Skeletal muscle tissue (tissue), 4 donors: ENCODE measurements around the gene NKX2-3. TPM values are rescaled to one million over a fixed set of nuclear protein-coding genes. Genes with fewer than 3 reads are reported as not detected.

ENCODE experiments used
- H3K27ac ChIP-seq: one replicate; pipeline ENCODE4 v1.7.0; 2013; ENCODE audit warnings: mild to moderate bottlenecking, low read depth, low read length, inconsistent platforms
- H3K27me3 ChIP-seq, 3 donors: one replicate each; pipeline ENCODE4 v1.7.0; 2013; ENCODE audit warnings: low read length in 3 of 3; ENCODE audit not compliant: control insufficient read depth in 3 of 3, insufficient read depth in 3 of 3
- H3K36me3 ChIP-seq, 3 donors: one replicate each; pipeline ENCODE4 v1.7.0; 2013; ENCODE audit warnings: low read length in 3 of 3; ENCODE audit not compliant: control insufficient read depth in 3 of 3, insufficient read depth in 3 of 3
- H3K4me1 ChIP-seq, 3 donors: one replicate each; pipeline ENCODE4 v1.7.0; 2013; ENCODE audit warnings: low read length in 3 of 3, mild to moderate bottlenecking in 3 of 3; ENCODE audit not compliant: control insufficient read depth in 3 of 3, insufficient read depth in 3 of 3
- H3K4me3 ChIP-seq, 3 donors: one replicate each; pipeline ENCODE4 v1.7.0; 2013; ENCODE audit warnings: low read length in 3 of 3
- H3K9ac ChIP-seq, 3 donors: one replicate each; pipeline ENCODE4 v1.7.0; 2013; ENCODE audit warnings: low read length in 3 of 3, mild to moderate bottlenecking in 3 of 3, moderate library complexity in 2 of 3, low read depth in 1 of 3
- H3K9me3 ChIP-seq, 3 donors: one replicate each; pipeline ENCODE4 v1.7.0; 2013; ENCODE audit warnings: low read length in 3 of 3; ENCODE audit not compliant: control insufficient read depth in 3 of 3
- total RNA-seq: library from RNA; depleted of rRNA; stranded (reverse); fragments of >200 nt; gene quantifications from one replicate; pipeline ENCODE4 v1.2.3, GENCODE V29; 2014
- donor health status: Osteomylitis.

The NKX2-3 gene
- total RNA-seq, 1 donor from 2014 or later = 1.0 TPM

DNA sequence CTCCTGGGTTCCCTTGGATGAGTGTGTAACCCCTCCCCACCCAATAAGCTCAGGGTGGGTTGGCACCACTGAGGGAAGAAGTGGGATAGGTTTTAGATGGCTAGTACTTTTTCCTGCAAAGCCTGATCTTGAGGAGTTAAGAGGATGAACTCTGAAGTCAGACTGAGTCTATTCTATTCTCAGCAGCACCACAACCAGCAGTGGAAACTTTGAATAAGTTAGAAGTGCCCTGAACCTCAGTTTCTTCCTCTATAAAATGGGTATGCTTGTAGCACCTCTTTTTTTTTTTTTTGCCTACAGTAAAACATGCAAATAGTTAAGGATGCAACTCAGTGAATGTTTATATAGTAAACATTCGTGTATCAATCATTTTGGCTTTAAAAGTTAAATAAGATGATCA, 7.1 kb downstream of the NKX2-3 start:
- peaks cover 83 to 91% (median 88%) of the 10 kb centered on the region in 3 donors for H3K27me3 ChIP-seq
- no peak overlapping the region for H3K27ac ChIP-seq
- H3K4me1 ChIP-seq = peaks cover 17 to 22% (median 18%) of the 10 kb centered on the region in 3 donors
- no peak overlapping the region for H3K4me3 ChIP-seq
- no peak overlapping the region for H3K9ac ChIP-seq
- peaks cover 0 to 3% (median 0%) of the 10 kb centered on the region in 3 donors for H3K9me3 ChIP-seq
- no peaks in the 10 kb centered on the region for H3K36me3 ChIP-seq

DNA sequence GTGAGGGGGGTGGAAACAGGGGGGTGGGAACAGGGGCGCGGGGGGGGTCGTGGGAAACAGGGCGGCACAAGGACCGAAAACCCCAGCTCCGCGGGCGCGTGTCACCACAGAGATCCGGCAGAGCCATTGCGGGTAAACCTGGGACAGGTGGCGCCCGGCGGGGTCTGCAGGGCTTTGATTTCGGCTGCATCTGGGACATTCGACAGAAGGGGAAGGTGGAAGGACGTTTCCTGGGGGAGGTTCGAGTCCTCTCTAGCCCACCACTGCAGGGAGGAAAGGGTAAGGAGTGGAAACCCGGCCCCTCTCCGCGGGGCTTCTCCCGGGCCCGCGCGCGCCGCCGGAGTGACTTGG, 7.5 kb downstream of the NKX2-3 start:
- H3K9ac ChIP-seq = no peak overlapping the region
- peaks cover 14 to 18% (median 14%) of the 10 kb centered on the region in 3 donors for H3K4me1 ChIP-seq
- H3K4me3 ChIP-seq = no peak overlapping the region
- peaks cover 0 to 3% (median 0%) of the 10 kb centered on the region in 3 donors for H3K9me3 ChIP-seq
- no peak overlapping the region for H3K27ac ChIP-seq
- peaks cover 81 to 91% (median 84%) of the 10 kb centered on the region in 3 donors for H3K27me3 ChIP-seq
- no peaks in the 10 kb centered on the region for H3K36me3 ChIP-seq

DNA sequence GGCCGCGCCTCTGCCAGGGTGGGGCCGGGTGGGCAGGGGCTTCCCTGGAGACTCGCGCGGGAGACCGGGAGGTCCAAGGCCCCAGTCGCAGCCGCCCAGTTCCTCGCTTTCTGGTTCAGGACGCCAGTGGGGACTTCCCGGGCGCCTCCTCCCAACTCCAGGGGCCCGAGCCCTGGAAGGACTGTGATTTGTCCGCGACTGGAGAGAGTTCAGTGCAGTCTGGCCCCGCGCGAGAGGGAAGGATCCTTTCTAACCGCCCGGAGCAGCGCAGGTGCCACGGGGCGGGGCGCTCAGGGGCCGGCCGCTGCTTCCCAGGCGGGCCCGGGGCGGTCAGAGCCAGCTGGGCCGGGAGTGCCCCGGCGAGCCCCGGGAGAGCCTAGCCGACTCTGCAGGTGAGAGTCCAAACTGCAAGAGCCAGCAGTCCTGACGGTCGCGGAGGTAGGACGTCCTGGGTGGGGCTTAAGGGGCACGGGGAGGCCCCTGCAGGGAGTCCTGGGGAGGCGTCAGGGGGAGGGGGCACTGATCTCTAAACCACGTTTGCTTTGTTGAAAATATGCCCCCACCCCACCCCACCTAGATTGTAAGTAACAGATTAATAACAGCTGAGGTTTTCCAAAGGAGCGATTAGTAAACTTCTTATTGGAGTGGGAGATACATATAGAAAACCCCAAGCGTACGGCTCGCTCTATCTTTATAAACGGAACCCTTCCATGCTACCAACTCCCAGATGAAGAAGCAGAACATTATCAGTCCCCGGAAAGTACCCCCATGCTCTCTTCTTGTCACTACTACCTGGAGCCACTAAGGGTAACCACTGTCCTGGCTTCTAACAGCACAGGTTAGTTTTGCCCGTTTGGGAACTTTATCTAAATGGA, 8.2 kb downstream of the NKX2-3 start:
- Histone ChIP-seq H3K4me1 (peaks cover 9 to 14% (median 11%) of the 10 kb centered on the region in 3 donors), H3K27me3 (peaks cover 79 to 86% (median 80%) of the 10 kb centered on the region in 3 donors), H3K27ac (no peak overlapping the region), H3K4me3 (no peak overlapping the region), H3K36me3 (no peaks in the 10 kb centered on the region), H3K9ac (no peak overlapping the region), H3K9me3 (peaks cover 0 to 3% (median 0%) of the 10 kb centered on the region in 3 donors)

DNA sequence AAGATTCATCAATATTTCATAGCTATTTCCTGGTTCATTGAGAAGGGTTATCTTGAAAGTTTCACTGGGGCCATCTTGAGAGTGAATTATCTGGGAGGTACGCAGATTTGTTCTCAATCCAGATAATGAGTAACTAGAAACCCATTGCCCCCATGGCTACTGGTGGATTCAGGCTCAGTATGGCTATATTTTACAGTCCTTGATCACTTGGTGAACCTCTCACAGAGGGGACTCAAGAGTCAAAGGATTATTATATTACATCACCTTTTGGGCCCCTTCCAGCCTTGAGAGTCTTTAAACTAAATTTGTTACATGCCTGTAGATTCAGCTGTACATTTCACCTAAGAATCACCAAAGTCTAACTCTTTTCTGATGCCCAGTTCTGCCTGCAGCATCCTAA, 11.6 kb downstream of the NKX2-3 start:
- H3K27me3 ChIP-seq = peaks cover 47 to 70% (median 56%) of the 10 kb centered on the region in 3 donors
- no peaks in the 10 kb centered on the region for H3K36me3 ChIP-seq
- no peak overlapping the region for H3K4me3 ChIP-seq
- H3K27ac ChIP-seq = no peak overlapping the region
- H3K4me1 ChIP-seq = peaks cover 0 to 3% (median 2%) of the 10 kb centered on the region in 3 donors
- peaks cover 0 to 3% (median 0%) of the 10 kb centered on the region in 3 donors for H3K9me3 ChIP-seq
- no peak overlapping the region for H3K9ac ChIP-seq

DNA sequence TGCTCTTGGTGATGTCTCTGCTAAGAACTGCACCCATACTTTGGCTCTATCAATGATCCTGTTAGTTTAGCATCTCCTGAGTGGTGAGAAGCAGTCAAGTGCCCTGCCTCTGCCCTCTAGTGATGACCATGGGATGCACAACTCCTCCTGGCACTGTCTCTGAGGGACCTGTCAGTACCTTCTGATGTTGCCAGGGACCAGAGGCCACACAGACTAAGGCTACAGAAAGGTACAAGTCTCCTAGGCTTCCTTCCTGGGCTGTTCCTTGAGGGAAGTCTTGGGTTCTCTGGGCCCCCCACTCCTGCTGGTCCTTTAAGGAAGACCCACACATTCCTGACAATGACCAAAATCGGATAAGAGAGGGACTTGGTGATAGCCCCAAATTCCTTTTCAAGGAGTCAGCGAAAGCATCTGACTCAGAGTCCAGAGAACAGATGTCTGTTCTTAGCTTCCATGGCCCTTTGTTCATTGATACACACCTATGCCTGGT, 15.3 kb downstream of the NKX2-3 start:
- Histone ChIP-seq H3K27ac (no peak overlapping the region), H3K9me3 (no peaks in the 10 kb centered on the region), H3K9ac (no peak overlapping the region), H3K4me1 (peaks cover 0 to 8% (median 6%) of the 10 kb centered on the region in 3 donors), H3K4me3 (no peak overlapping the region), H3K36me3 (no peaks in the 10 kb centered on the region), H3K27me3 (peaks cover 14 to 39% (median 27%) of the 10 kb centered on the region in 3 donors)

DNA sequence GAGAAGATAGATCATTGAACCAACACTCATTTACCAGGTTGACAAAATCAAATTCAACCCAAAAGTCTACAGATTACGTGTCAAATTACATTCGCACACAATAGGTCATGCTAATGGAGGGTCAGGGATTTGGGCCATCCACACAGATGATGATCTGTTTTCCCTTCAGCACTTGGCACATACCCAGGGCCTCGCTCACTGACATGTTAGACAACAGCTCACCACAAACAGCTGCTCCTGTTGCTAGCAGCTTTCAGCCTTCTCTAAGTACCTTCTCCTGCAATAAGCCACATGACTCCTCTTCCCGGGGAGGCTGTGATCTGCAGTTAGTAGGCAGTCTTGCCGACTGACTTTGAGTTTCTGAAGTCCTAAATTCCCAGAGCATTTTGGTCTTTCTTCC, 18.4 kb downstream of the NKX2-3 start:
- Histone ChIP-seq H3K9ac (peak overlapping the region in 1 of 3 donors; percentile 45), H3K4me1 (peaks cover 0 to 8% (median 6%) of the 10 kb centered on the region in 3 donors), H3K9me3 (no peaks in the 10 kb centered on the region), H3K27me3 (peaks cover 18 to 38% (median 20%) of the 10 kb centered on the region in 3 donors), H3K4me3 (no peak overlapping the region), H3K36me3 (no peaks in the 10 kb centered on the region), H3K27ac (peak overlapping the region; percentile 36)

DNA sequence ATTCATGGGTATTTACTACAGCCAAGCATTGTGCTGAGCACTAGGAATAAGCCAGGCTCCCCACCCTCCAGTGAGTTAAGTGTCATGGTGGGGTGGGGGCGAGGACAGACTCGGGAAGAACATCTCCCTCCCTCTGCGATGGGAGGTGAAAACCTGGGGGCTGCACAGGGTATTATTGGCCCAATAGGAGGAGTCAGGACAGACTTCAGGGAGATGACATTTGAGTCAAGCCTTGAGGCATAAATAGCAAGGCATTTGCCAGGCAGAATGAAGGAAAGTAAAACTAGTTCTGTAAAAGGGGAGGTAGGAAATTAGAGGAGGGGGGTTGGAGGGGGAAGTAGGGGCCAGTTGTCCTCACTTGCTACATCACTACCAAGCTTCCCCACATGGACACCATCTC, 18.9 kb downstream of the NKX2-3 start:
- peaks cover 18 to 37% (median 20%) of the 10 kb centered on the region in 3 donors for H3K27me3 ChIP-seq
- H3K36me3 ChIP-seq = no peaks in the 10 kb centered on the region
- no peaks in the 10 kb centered on the region for H3K9me3 ChIP-seq
- peak overlapping the region; percentile 36 for H3K27ac ChIP-seq
- peaks cover 0 to 8% (median 6%) of the 10 kb centered on the region in 3 donors for H3K4me1 ChIP-seq
- peak overlapping the region in 1 of 3 donors; percentile 19 for H3K4me3 ChIP-seq
- peak overlapping the region in 1 of 3 donors; percentile 45 for H3K9ac ChIP-seq

DNA sequence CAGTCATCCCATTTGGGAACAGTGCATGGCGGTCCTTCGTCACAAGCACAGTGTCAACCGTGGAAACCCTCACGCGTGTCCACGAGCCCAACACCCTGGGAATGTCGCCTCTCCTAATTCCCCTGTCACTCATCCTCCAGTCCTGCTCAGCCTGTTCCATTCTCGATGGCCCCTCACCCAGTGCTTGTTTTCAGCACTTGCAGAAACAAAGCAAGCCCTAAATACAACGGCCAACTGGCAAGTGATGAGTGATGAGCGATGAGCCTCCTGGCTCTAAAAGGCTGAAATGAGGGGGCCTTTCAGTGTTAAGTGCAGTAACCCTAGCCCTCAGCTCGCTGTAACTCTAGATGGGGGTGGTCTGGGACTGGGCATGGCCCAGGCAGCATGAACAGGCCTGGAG, 22.6 kb downstream of the NKX2-3 start:
- no peaks in the 10 kb centered on the region for H3K9me3 ChIP-seq
- peaks cover 0 to 8% (median 6%) of the 10 kb centered on the region in 3 donors for H3K4me1 ChIP-seq
- H3K36me3 ChIP-seq = no peaks in the 10 kb centered on the region
- peaks cover 18 to 29% (median 24%) of the 10 kb centered on the region in 3 donors for H3K27me3 ChIP-seq
- H3K4me3 ChIP-seq = no peak overlapping the region
- no peak overlapping the region for H3K27ac ChIP-seq
- no peak overlapping the region for H3K9ac ChIP-seq

DNA sequence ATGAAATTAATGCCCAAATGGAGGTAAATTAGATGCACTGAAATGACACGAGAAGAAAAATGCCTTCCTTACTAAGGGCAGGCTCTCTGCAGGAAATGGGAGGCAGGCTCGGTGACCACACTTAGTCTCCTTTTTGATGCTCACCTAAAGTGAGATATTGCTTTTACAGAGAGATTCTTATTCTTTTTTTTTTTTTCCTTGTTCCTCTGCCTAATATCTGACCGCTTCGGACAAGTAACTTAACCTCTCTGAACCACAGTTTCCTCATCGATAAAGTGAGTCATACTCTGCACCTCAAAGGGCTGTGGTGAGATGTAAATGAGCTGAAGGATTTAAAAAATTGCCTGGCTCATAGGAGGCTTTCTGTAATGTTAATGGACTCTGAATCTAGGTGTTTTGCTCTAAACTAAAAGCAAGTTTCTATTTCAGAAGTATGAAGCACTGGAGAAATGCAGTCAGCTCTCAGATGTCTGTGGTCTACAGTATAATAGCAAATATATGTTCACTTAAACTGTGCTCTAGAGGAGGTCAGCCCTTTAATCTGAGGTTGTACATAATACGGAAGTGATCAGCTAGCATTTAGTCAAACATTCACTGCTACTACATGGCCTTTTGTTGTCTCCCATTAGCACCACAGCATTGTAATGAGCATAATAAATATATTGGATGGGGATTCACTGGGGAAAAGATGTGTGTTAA, 23.2 kb downstream of the NKX2-3 start:
- H3K9ac ChIP-seq = no peak overlapping the region
- no peaks in the 10 kb centered on the region for H3K9me3 ChIP-seq
- H3K27ac ChIP-seq = no peak overlapping the region
- H3K4me3 ChIP-seq = no peak overlapping the region
- H3K36me3 ChIP-seq = no peaks in the 10 kb centered on the region
- peaks cover 18 to 29% (median 24%) of the 10 kb centered on the region in 3 donors for H3K27me3 ChIP-seq
- H3K4me1 ChIP-seq = peaks cover 0 to 8% (median 6%) of the 10 kb centered on the region in 3 donors
